Retinal pigment epithelial cell (primary cell): ENCODE data around the gene ZNF283.
"Not testable (repeated sequence)": the region's sequence is repeated elsewhere in the genome, so short reads cannot be mapped to it uniquely, and the experiment has no call there.

Experiments used
- DNase-seq: peaks from one replicate; pipeline ENCODE4 v3.0.0-alpha.2; 2010; ENCODE audit warnings: low read depth
- H3K4me3 ChIP-seq: 2 replicates; pipeline ENCODE4 v1.5.1; 2011; ENCODE audit warnings: mild to moderate bottlenecking, low read length, control low read depth, moderate library complexity
- CTCF ChIP-seq: conservative IDR thresholded peaks from 2 replicates; pipeline ENCODE4 v1.5.1; 2011; ENCODE audit warnings: low read depth, low read length, control low read depth, inconsistent platforms

The ZNF283 gene

GRCh38 chr19:43820884-43821215, 6.3 kb upstream of the ZNF283 start:
- DNase-seq: no peak
- TF ChIP-seq CTCF: no peak
- peak overlapping the region; percentile 50 for H3K4me3 ChIP-seq

- not testable (repeated sequence) for H3K4me3 ChIP-seq
Observed at GRCh38 chr19:43823856-43824255, 3.3 kb upstream of the ZNF283 start.

GRCh38 chr19:43824572-43824971, 2.5 kb upstream of the ZNF283 start:
- not testable (repeated sequence) for DNase-seq, H3K4me3 ChIP-seq

More at GRCh38 chr19:43823856-43824255, 3.3 kb upstream of the ZNF283 start:
- not testable (repeated sequence) for DNase-seq

- no peak for DNase-seq
- no peak overlapping the region for H3K4me3 ChIP-seq
- no peak for TF ChIP-seq CTCF
Observed at GRCh38 chr19:43839139-43839538, 12.0 kb downstream of the ZNF283 start.

- H3K4me3 ChIP-seq: no peak overlapping the region
- no peak for DNase-seq
- TF ChIP-seq CTCF: no peak
Observed at GRCh38 chr19:43842007-43842406, 14.9 kb downstream of the ZNF283 start.

GRCh38 chr19:43847246-43847645, 20.1 kb downstream of the ZNF283 start:
- H3K4me3 ChIP-seq: no peak overlapping the region
- DNase-seq: no peak
- no peak for TF ChIP-seq CTCF

GRCh38 chr19:43847884-43848283, 20.8 kb downstream of the ZNF283 start:
- no peak for TF ChIP-seq CTCF
- no peak for DNase-seq
- no peak overlapping the region for H3K4me3 ChIP-seq

GRCh38 chr19:43848821-43849220, 21.7 kb downstream of the ZNF283 start:
- H3K4me3 ChIP-seq: no peak overlapping the region
- TF ChIP-seq CTCF: no peak
- DNase-seq: no peak
